Activated CD4-positive, alpha-beta T cell treated with anti-CD3 and anti-CD28 coated beads for 48 hours (primary cell): ENCODE data around the gene KLHL36.
"Not testable (repeated sequence)": the region's sequence is repeated elsewhere in the genome, so short reads cannot be mapped to it uniquely, and the experiment has no call there.

Experiments
- DNase-seq: peaks from one replicate; pipeline ENCODE4 v3.0.0-alpha.2; 2020

KLHL36 gene

DNA sequence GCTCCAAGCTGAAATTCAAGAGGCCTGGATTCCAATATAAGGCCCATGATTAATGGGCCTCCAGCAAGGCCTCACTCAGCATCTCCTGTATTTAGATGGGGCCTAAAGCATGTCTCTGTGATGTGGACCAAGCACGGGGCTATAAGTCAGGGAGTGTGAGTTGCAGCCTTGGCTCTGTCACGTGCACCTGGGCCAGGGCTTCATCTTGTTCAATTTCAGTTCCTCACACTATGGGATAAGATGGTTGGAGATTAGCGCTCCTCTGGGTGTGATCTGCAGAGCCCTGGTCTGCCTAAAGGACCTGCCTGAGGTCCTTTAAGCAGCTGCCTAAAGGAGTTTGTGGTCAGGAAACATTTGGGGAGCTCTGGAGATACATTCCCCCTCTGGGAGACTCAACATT, 25.2 kb downstream of the KLHL36 start:
- no peak for DNase-seq

DNA sequence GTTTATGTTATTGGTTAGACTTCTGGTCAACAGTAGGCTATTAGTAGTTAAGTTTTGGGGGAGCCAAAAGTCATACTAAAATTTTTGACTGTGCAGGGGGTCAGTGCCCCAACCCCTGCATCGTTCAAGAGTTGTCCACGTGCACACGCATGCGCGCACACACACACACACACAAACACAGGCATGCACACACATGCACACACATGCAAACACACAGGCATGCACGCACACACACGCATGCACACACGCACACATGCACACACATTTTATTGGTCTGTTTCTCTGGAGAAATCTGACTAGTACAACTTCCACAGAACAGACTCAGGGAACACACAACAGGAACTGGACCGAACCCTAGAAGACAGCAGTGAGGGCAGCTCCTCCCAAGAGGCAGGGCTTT, 27.1 kb downstream of the KLHL36 start:
- DNase-seq, result no peak

DNA sequence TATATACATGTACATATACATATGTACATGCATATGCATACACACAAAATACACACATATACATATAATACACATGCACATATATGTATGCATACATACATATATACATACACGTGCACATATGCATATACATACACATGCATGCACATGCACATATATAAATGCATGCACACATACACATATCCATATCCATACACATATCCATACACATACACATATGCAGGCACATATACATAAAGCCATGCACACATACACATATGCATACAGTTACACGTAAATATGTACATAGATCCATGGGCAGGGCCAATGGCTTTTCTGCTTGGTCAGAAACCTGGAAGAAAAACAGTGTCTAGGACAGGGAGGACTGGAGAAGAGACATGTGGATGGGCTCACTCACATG, 27.6 kb downstream of the KLHL36 start:
- no peak for DNase-seq

DNA sequence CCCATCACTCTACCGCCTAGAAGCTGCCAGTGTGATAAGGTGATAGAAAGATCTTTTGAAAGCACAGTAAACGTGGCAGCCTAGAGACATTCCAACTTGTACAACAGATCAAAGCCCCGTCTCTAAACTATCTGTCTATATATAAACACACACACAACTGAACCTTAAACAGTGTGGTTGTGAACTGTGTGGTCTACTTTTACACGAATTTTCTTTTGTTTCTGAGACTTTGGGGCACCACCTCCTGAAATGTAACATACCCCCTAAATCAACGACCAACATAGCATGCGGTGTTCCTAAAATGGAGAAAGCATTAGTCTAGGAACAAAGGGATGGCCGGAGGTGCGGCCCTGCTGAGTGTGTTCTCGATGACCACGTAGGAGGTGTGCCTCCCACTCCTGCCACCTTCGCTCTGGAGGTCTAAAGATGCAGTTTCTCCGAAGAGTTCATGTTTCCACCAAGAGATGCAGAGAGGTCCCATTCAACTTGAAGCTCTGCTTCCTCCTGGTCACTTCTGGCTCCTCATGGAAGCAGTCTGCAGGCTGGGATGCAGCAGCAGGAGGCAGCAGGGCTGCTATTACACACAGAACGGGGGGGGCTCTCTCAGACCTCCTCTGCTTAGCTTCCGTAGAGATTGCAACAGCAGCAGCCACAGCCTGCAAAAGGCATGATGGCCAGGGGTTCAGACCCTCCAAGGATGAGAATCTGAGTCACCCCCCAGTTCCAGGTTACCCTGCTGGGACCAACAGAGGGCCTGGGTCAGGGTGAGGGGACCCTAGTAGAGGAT, 28.9 kb downstream of the KLHL36 start:
- no peak for DNase-seq

DNA sequence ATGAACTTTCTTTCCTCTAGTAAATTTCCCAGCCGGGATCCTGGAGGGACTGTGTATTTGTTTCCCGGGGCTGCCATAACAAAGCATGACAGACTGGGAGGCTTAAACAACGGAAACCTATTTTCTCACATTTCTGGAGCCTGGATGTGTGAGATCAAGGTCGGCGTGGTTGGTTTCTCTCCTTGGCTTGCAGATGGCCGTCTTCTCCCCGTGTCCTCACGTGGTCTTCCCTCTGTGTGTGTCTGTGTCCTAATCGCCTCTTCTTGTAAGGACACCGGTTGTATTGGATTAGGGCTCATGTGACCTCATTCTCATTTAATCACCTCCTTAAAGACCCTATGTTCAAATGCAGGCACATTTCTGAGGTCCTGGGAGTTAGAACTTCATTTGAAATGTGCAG, 29.5 kb downstream of the KLHL36 start:
- DNase-seq, result no peak

DNA sequence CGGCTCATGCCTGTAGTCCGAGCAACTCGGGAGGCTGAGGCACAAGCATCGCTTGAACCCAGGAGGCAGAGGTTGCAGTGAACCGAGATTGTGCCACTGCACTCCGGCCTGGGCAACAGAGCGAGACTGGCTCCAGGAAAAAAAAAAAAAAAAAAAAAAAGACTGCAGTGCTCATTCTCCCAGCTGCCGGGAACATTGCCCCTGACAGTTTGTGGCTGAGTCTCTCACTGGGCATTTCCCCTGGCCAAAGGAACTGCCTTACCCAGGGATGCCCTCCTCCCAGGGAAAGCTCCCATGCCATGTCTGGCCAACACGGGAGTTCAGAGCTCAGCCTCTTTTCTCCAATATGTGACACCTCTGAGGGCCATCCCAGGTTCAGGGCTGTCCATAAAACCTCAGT, 30.2 kb downstream of the KLHL36 start:
- no peak for DNase-seq

DNA sequence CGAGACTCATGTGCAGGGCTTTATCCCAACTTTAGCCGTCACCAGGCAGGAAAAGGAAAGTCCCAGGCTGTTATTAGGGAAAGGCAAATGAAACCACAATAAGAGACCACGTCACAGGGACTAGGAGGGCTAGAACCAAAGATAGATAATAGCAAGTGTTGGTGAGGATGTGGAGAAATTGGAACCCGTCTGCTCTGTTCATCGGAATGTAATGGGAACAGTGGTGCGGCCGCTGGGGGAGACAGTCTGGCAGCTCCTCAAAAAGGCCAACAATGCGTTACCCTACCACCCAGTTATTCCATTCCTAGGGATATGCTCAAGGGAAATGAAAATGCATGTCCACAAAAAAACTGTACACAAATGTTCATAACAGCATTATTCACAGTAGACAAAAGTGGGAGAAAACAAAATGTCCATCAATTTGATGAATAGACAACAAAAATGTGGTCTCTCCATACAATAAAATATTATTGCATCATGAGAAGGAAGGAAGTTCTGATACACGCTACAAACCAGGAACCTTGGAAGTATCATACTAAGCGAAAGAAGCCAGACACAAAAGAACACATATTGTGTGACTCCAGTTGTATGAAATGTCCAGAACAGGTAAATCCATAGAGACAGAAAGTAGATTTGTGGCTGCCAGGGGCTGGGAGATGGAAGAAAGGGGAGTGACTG, 32.0 kb downstream of the KLHL36 start:
- no peak for DNase-seq

DNA sequence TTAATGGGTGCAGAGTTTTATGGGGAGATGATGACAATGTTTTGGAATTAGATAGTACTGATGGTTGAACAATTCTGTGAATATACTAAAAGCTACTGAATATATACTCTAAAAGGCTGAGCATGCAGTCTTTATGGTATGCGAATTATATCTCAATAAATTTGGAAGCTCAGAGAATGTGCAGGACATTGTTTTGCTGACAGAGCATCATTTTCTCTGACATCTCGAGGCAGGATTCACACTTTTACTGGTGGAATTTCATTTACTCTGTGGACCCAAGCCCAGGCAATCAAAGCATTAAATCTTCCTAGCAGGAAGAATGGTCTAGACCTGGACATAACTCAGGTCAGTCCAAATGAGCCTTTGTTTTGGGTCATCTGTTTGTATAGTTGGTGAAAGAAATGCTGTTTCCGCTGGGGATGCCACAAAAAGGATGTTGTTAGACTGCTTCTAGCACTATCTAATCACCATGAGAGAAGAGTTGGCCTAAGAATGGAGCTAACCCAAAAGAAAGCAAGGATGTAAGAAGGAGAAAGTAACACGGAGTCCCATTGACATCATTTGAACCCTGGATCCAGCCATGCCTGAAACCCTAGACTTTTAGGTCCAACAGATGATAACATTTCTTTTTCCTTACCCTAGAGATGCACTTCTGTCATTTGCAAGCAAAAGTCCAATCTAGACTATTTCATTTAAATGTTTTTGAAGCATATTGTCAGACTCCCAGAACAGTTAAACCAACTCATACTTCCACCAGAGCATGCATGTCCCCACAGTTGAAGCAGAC, 32.7 kb downstream of the KLHL36 start:
- DNase-seq, result no peak

DNA sequence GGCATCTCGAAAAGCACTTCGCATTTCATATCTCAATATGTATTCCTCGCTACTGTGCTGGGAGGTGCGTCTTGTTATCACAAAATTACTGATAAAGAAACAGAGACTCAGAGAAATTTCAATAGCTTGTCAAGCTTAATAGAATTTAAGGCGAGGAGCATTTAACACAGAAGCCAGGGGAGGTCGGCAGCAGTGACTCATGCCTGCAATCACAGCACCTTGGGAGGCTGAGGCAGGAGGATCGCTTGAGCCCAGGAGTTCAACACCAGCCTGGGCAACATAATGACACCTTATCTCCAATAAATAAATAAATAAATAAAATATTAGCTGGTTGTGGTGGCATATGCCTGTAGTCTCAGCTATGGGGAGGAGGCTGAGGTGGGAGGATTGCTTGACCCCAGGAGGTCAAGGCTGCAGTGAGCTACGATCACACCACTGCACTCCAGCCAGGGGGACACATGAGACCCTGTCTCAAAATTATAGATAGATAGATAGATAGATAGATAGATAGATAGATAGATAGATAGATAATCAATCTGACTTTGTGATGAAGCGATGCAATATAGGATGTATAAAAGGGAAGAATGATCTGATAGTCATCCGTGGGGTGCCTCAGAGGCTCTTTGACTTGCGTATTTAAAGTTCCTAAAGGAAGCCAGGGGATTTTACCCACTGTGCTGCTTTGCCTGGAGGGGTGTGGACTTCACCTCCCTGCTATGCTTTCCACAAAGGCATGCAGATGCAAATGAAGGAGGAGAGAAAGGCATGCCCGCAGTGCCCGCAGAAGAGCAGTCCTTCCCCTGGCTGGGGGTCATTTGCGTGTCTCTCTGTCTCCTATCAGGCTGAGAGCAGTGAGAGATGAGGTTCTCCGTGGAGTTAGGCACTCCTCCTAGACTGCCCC, 35.6 kb downstream of the KLHL36 start:
- DNase-seq, result no peak

DNA sequence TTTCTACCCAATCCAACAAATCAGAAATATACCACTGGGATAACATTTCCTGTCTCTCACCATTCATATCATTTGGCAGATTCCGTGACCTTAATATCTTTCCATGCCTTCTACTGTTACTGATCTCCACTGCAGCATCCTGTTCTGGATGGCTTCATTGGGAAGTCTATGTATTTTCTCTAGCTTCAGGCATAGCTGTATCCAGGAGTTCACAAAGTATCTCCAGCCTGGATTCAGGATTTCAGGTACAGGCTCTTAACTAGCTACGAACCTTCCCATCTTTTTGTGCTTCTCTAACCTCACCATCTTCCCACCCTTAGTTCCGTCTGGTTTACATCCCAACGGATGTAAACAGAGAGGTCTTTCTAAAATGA, 36.3 kb downstream of the KLHL36 start:
- DNase-seq, result no peak

DNA sequence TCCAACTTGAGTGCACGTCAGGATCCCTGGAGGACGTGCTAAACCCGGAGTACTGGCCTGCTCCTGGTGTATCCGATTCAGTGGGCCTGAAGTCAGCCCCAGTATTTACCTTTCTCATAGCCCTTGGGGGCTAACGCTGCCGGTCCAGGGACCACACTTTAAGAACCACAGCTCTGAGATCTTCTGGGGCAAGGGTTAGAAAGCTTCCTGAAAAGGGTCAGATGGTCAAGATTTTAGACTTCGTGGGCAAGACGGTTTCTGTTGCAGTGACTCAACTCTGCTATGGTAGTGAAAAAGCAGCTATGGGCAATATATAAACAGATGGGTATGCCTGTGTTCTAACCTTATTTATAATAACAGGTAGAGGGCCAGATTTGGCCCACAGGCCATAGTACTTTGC, 36.9 kb downstream of the KLHL36 start:
- no peak for DNase-seq

DNA sequence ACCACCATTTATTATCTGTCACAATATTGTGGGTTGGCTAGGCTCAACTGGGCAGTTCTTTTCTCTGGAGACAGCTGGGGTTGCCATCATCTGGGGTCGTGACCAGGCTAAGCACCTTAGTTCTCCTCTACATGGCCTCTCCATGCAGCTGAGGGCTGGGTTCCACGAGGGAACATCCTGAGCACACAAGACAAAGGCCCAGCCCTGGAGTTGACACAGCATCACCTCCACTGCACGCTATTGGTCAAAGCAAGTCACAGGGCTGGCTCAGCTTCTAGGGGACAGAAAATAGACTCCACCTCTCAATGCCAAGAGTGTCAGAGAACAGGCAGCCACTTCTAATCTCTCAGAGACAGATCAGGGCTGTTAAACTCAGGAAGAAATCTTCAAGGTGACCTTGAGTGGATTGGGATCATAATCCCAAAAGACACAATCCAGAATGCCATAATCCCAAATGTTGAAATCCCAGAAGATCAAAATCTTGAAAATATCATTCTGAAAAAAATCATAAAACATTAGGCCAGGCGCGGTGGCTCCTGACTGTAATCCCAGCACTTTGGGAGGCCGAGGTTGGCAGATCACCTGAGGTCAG, 38.5 kb downstream of the KLHL36 start:
- no peak for DNase-seq

DNA sequence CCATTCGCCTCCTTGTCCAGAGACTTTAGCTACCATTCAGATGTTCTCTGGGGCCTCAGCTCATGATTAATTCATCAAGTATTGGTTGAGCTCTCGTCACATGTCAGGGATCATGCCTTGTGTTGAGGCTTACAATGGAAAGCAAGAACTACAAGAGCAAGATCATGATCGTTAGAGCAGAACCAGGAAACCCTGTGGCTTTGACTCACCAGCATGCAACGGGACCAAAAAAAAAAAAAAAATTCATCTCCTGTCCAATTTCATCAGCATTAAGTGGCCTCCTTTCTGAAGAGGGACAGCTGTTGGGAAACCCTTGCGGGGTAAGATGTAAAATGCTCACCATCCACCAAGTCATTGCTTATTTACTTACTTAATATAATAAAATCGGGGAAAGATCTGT, 39.4 kb downstream of the KLHL36 start:
- DNase-seq, result peak; percentile 25

DNA sequence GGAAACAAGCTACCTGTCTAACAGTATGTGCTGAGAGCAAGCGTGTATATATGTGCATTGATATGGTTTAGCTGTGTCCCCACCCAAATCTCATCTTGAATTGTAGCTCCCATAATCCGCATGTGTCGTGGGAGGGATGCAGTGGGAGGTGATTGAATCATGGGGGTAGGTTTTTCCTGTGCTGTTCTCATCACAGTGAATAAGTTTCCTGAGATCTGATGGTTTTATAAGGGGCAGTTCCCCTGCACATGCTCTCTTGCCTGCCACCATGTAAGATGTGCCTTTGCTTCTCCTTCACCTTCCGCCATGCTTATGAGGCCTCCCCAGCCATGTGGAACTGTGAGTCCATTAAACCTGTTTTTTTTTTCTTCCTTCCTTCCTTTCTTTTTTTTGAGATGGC, 39.9 kb downstream of the KLHL36 start:
- not testable (repeated sequence) for DNase-seq

DNA sequence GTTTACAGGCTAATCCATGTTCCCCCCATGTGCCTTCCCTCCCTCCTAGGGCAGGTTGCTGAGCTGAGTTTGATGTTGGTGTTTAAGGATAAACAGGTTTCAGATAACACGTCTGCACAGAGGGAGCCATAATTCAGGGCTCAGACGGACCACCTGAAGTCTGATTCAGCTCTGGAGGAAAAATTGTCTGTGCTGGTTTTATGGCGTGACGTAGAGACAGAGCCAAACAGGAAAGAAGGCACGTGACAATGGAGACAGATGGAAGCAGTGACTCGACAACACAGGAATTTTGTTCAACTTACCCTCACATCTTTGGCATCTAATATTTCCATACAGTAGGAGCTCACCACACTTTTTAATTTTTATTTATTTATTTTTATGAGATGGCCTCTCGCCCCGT, 40.8 kb downstream of the KLHL36 start:
- DNase-seq, result no peak

DNA sequence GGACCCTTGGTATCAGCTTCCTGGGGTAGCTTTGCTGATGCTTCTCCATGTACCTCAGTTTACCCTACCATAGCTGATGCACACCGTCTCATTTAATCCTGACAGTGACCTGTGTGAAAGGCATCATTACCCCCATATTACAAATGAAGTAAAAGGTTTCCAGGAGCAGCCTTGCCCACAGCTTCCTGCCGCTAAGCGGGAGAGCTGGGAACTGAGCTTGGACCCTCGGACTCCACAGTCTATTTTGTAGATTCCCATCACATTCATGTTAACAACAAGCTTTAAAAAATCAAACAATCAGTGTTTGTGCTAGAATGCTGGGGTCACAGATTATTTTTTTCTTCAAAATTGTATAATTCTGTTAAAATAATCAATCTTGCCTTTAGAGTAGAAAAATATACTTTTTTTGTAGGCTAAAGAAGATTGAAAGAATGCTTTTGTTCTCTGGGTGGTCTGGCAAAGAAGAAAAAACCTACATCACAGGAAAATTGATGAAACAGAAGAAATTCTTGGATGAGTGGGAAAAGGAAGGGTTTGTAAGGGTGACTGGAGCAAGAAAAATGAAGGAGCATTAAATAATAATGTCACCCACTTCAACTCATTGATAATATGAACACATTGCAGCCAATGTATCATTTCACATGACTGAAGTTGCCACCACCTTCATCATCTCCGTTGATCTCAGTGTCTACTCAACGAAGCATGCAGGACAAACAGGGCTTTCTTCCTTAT, 41.9 kb downstream of the KLHL36 start:
- no peak for DNase-seq

DNA sequence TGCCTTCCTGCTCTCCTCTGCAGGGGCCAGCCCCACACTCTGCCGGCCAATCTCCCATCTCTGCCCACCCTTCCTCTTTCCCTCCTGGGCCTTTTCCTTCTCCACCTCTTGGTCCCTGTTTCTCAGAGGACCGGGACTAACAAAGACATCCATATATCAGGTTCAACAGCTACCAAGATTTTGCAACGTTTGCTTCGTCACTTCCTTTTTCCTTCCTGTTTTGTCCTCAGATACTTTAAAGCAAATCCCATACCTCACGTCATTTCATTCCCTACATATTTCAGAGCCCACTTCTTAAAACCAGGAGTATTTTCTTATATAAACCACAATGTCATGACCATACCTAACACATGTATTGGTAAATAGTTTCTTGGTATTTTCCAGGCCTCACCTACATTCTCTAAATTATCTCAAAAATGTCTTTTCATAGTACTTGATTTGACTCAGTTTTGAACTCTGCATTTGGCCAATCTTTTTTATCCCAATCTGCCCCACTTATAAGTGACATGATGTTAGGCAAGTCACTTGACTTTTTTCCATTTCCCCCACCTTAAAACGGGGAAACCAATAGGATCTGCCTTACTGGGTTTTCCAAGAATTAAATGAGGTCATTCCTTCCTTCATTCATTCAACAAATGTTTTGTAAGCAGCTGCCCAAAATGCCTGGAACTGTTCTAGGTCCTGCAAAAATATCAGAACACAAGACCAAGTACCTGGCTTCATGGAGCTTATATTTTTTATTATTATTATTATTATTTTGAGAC, 44.3 kb downstream of the KLHL36 start:
- no peak for DNase-seq

DNA sequence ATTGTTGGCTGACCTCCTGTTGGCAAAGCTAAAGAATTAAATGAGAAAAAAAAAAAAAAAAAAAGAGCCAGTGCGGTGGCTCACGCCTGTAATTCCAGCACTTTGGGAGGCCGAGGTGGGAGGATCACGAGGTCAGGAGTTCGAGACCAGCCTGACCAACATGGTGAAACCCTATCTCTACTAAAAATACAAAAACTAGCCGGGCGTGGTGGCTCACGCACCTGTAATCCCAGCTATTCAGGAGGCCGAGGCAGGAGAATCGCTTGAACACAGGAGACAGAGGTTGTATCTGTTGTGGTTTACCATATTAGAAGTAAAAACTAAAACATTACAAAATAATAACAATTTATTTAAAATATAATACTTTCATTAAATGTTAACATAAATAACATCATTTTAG, 45.6 kb downstream of the KLHL36 start:
- DNase-seq, result not testable (repeated sequence)

DNA sequence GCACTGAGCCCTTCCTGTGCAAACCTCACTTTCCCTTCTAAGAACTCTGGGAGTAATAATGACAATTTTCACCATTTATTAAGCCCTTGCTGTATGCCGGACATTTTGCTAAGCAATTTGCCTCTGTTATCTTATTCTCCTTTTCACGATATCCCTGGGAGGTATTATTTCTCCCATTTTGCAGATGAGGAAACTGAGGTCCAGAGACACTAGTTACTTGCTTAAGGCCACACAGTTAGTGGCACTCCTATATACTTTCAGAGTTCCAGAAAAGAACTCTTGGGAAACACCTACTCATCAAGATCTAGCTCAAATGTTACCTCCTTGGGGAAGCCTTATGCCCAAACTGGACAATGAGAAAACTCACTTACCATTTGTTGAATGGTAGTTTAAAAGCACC, 46.7 kb downstream of the KLHL36 start:
- DNase-seq, result no peak

DNA sequence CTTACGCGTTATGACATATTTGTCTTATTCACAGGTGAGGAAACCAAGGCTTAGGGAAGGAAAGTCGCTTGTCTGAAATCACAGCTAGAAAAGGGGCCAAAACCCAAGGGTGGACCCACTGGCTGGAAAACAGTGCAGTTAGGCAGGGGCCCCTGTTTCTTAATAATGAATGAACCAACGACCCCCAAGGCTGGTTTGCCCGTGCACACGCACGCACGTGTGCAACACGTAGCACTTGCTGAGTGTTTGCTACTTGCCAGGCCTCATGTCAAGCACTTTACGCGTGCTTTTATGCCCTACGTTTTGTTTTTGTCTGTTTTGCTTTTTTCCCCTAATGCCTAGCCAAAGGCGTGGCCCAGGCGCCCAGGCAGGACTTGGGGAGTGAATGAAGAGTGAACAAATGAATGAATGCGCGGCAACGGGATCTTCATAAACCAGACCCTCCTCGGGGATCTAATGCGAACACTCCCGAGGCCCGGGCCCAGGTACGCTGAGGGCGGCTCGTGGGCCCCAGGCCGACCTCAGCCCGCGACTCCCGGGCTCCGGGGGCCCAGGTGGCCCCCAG, 50.9 kb downstream of the KLHL36 start:
- peak; percentile 50 for DNase-seq
